HG03565 (cell line): Measurements from ENCODE around the gene CATSPER1.
"Not testable (repeated sequence)": the region's sequence is repeated elsewhere in the genome, so short reads cannot be mapped to it uniquely, and the experiment has no call there.

ENCODE experiments used
- ATAC-seq: cut with Tn5 transposase; IDR thresholded peaks from one replicate; pipeline ENCODE4 v1.9.1; 2021; ENCODE audit warnings: mild to moderate bottlenecking, moderate library complexity; ENCODE audit not compliant: unreplicated experiment

The CATSPER1 gene

DNA sequence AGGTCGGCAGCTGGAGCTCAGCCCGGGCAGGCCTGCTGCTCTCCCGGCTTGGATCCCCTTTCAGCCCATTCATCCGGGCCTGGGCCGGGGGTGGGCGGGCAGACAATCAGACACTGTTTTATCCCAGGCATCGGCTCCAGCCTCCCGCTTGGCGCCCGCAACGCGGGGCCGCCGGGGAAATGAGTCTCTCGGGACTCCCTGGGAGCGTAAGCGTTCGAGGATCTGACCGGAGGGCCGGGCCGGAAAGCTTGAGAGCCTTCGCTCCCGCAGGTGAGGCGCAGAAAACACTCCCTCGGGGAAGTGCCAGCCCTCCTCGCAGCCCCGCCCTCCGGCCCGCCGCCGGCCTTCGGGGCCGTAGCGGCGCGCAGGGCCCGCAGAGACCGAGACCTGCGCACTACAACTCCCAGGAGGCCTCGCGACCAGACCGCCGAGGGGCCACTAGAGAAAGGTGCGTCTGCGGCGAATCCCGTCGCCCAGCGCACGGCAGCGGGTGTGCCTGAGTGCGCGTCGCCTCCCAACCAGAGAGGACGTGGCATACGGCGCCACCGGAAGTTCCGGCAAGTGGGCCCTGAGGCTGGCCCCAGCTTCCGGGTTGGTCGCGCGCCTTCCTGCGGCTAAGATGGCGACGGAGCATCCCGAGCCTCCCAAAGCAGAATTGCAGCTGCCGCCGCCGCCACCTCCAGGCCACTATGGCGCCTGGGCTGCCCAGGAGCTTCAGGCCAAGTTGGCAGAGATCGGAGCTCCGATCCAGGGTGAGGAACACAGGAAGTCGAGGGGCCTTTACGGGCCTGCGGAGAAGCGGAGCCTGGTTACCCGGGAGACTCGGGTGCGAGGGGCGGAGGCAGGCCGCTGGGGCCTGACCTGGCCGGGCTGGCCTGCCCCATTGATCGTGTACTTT, 25.7 kb upstream of the CATSPER1 start, which contains the start of gene SF3B2:
Gene SF3B2 (plus strand): TSS at position 599 of the 898 bp plus-strand sequence. CDS start 21 bp downstream, at position 620.
- peak; percentile 92 for ATAC-seq

DNA sequence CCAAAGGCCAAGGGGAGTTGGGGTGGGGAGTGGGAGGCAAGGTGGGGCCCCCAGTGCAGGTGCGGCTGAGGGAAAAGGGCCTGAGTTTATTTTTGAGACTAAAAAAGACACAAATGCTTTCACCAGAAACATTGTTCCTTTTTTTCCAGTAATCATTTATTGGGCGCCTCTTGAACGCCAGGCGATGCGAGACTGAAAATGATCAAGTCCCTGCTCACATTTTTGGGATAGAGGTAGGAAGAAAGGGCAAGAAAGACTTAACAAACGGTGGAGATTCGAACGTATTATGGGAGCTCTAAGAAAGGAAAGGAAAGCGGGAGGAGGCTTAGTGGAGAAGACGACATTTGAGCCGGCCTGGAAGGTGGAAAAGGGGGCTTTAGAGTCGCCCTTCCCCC, 25.1 kb upstream of the CATSPER1 start:
- no peak for ATAC-seq

DNA sequence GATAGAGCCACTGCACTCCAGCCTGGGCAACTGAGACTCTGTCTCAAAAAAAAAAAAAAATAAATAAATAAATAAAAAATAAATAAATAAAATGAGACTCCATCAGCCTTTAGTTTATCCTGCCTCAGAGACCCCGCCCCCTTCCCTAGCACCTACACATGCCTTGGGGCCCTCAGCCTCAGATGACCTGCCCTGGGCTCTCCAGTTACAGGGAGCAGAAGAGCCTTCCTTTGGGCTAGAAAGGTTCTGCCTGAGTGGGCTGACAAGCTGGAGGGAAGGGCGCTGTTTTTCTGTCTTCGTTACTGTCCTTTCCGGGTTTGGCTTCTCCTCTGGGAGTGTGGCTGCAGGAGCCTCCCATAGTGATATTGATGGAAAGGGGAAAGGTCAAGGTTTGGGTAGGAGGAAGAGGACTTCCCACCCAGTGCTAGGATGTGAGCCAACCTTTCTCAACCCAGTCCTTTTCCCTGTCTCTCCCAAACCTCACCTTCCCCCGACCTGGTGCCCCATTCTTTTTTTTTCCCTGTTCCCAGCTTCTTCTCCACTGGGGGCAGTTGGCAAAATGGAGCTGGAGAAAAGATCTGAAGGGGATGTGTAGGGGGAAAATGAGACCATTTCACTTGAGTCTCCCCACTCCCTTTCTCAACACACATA, 24.4 kb upstream of the CATSPER1 start:
- ATAC-seq = no peak

DNA sequence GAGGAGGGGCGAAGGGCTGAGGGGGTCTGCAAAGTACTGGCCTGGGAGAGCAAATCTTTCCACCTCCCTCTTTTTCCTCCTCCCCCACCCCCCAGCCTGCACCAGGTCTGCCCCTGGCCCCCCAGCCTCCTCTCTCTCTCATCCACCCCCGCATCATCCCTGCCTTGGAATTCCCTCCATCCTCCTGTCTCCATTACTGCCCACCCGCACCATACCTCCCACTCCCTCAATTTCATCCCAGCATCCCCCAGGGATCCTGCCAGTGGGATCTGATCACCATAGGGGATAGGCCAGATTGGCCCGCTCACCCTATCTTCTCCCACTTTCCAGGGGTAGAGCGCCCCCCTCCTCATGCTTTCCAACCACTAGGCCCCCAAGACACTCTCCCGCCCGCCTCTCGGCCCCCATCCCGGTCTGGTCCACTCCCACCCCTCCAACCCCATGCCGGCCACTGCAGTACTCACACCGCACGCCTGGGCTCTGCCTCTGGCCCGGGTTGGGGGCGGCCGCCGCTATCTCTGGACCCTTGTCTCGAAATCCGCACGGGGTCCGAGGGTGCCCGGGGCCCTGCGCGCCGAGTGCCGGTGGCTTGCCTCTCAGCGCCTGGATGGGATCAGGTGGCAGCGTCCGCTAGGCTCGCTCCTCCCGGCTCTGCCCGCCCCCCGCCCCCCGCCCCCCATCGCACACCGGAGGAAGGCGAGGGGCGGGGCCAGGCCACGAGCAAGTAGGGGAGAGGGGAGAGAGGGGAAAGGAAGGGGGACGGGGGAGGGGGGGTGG, 22.5 kb upstream of the CATSPER1 start, which contains the start of gene GAL3ST3:
Gene GAL3ST3 (minus strand): TSS at position 615 of the 777 bp plus-strand sequence. CDS start 3,746 bp downstream, outside the sequence.
- ATAC-seq = no peak

DNA sequence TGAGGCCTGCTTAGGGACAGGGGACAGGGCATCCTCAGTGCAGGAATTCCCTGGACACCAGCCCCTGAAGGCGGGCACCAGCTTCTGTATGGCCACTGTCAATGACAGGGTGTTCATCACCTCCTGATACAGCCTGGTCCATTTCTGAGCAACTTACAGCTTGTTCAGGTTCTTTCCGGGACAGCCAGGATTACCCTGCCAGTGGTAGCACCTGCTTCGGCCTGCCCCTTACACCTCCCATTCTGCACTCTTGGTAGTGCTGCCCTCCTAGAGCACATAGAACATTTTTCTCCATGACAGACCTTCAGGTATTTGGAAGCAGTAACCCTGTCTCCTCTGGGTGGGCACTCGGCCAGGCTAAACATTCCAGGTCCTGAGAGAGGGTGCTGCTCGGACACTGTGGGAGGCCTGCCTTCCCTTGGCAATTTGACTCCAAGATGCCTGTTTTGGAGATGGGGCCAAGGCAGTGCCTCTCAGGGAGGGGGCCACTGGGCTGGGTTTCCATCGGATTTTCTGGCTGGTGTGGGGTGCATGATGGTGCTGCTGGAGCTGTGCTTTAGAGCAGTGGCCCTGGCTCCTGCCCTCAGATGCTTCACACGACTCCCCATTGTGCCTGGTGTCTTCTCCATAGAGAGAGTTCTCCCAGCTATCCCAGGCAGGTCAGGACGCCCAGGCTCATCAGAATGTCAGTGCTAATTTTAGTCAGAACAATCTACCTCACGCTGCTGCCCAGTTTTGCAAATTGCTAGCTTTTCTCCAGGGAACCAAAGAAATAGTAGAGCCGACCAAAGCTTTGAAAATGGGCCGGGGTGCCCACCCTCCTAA, 21.5 kb upstream of the CATSPER1 start:
- ATAC-seq = no peak

DNA sequence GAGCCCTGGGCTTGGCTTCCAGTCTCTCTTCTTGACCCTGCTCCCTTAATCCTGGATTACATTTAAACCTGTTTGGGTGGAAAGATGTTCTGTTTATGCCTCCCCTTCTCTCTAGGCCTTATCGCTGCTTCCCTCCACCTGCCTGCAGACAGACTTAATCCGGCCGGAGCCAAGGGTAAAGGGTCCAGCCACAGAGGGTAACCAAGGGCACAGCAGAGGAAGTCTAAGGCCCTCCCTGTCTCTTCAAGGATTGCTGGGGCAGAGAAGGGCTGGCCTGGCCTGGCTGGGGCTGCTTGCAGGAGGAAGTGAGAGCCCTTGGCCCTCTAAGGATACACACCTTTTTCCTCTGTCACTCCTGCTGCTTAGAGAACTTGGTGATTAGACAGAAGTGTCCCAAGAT, 20.6 kb upstream of the CATSPER1 start:
- no peak for ATAC-seq

DNA sequence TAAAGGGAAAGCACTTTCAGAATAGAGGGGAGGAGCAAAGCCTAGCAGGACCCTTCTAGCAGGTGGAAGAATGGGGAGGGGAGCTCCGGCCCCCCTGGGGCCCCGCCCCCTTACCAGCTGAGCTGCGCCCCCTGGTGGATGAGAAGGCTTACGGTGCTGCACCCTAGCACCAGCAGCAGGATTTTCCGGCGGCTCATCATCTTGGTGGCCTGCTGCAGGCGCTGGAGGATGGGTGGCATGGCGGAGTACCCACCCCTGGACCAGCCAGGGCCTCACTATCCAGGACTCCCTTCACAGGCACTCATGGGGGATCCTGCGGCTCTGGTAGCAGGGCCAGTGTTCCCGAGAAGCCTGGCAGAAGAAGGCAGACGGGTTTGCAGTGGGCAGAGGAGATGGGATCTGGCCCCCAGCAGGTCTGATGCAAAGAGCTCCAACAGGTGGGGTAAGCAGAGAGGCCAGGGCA, 18.9 kb upstream of the CATSPER1 start:
- no peak for ATAC-seq

DNA sequence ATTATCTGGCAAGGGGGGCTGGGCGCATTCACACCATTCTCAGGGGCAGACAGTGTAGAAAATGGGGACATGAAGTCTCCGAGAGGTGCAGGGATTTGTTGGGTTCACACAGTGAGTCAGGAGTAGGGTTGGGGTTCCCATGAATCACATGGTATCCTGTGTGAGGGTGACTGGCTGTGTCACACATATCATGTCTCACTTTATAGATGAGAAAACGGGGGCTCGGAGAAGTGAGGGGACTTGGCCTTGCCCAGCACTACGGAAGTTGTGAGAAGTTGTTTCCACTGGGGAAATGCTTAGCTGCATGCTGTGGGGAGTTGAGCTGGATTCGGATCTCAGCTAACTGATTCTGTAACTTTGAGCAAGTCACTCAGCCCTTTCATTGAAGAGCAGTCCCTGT, 18.5 kb upstream of the CATSPER1 start:
- no peak for ATAC-seq

DNA sequence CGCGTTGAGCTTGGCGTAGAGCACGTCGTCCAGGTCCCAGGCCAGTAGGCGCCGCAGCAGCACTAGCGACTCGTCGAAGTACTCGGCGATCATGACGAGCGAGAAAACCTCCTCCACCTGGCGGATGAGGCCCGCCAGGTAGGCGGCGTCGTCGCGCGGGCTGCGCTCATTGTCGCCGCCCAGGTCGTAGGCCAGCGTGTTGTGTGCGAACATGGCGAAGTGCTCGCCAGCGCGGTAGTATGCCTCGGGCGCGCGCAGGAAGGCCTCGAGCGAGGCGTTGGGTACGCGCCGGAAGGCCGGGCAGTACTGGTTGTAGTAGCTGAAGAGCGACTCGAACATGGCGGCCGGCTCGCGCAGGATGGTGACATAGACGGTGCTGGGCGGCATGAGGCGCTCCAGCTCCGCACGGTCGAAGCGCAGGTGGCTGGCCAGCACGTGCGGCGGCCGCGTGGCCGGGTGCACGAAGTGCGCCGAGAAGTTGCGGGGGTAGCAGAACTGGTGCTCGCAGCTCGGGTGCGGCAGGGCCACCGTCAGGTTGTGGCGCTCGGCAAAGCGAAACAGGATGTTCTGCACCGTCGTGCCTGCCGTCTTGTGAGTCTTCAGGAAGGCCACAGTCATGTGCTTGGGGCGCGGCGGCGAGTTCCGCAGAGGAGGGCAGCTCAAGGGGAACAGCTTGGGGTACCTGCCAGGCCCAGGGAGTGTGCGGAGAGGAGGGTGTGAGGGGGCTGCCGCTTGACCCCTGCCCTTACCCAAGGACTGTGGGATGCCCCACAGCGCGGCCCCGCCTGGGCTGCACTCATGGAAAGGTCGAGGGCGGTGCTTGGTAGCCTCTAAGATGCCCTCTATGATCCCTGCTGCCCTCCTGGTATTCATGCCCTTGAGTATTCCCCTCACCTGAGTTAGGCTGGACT, 17.0 kb upstream of the CATSPER1 start:
- no peak for ATAC-seq

DNA sequence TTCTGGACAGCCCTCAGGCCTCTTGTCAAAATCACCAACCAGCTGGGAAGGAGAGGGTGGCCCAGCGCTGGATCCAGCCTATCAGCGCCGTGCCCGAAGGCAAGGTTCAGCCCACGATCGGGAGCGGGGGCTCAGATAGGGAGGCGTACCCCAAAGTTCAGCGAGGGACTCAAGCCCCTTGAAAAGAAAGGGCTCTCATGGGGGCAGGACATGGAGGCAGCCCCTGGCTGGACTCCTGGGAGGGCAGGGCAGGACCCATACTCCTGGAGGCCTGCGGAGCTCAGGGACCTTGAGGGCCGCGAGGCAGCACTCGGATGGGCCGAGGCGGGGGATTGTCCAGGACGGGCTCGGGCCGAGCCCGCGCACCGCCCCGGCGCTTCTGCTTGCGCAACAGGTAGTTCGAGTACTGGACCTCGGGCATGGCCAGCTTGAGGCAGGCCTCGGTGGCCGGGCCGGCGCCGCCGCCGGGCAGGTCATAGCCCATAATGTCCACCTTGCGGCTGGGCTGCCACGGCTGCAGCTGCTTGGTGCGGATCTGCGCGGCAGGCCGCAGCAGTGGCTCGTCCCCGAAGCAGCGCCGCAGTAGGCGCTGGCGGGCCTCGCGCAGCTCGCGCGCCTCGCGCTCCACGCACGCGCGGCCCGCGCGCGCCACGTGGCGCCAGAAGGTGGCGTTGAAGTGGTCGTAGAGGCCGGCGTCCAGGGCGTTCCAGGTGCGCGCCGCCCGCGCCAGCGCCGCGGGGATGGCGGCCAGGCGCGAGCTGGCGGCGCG, 16.1 kb upstream of the CATSPER1 start:
- ATAC-seq = no peak

DNA sequence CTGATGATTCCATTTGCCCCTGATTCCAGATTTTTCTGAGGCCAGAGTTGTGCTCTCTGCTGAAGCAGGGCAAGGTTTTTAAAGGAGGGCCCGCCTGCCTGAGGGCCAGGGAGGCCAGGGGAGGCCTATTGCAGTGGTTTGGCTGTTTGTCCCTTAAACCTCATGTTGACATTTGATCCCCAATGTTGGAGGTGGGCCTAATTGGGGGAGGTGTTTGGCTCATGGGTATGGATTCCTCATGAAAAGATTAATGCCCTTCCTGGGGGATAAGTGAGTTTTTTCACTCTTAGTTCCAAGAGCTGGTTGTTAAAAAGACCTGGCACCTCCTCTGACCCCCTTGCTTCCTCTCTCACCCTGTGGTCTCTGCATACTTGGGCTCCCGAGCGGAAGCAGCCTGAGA, 13.5 kb upstream of the CATSPER1 start:
- ATAC-seq = no peak

DNA sequence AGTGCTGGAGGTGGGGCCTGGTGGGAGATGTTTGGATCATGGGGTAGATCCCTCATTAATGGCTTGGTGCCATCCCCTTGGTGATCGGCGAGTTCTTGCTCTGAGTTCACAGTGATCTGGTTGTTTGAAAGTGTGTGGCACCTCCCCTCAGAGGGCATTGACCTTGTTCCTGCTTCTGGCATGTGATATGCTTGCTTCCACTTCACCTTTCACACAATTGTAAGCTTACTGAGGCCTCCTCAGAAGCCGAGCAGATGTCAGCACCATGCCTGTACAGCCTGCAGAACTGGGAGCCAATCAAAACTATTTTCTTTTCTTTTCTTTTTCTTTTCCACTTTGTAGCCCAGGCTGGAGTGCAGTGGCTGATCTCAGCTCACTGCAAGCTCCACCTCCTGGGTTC, 11.0 kb upstream of the CATSPER1 start:
- no peak for ATAC-seq

DNA sequence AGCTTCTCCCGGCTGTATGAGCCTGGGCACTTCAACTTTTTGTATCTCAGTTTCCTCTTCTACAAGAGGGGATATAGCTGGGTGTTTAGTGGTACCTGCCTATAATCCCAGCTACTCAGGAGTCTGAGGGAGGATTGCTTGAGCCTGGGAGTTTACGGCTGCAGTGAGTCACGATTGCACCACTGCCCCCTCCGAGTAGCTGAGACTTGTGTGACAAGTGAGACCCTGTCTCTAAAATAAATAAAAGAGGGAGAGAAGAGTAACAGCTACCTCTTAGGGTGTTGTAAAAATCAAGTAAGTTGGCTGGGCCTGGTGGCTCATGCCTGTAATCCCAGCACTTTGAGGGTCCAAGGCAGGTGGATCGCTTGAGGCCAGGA, 10.0 kb upstream of the CATSPER1 start:
- ATAC-seq = no peak

DNA sequence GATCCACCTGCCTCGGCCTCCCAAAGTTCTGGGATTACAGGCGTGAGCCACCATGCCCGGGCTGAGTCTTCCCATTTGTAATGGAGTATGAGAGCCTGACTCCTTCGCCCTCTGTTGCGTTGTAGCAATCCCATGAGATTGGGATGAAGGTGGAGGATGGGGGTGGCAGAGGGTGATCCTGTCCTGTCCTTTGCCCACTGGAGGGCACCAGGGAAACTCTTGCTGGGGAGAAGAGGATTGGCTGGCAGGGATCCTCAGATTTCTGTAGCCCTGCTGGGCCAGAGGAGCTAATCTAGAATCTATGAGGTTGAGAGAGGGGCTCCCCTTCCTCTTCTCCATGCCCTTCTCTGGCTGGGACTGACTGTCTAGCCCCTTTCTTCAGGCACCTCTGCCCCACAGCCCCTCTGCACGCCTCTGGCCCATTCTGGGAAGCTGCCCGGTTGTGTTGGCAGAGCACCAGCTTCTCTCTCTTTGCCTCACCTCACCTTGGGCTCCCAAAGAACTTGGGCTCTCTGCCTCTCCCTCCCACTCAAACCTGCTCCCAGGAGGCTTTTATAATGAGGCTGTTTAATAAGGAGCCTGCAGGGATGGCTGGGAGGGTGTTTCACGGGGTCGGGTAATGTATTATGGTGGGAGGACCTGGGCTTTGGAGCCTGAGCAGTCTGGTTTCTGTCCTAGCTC, 9.5 kb upstream of the CATSPER1 start:
- ATAC-seq = no peak

DNA sequence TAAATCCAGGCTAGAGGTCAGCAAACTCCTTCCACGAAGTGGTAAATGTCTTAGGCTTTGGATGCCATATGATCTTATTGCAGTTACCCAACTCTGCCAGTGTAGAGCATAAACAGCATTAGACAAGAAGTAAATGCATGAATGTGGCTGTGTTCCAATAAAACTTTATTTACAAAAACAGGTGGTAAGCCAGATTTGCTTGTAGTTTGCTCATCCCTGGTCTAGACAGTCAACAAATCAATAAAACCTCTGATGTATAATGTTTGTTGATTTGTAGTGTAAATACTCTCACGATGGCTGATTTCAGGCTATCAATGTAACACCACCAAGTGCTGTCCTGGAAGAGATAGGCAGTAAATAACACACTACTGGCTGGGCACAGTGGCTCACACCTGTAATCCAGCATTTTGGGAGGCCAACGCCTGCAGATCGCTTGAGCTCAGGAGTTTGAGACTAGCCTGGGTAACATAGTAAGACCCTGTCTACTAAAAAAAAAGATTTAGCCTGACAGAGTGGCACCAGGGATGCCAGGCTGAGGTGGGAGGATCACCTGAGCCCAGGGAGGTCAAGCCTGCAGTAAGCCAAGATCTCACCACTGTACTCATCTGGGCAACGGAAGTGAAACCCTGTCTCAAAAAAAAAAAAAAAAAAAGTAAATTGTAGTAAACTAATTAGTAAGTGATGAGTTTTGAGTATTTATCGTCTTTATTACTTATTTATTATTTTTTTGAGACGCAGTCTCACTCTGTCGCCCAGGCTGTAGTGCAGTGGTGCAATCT, 6.9 kb upstream of the CATSPER1 start:
- ATAC-seq = no peak

DNA sequence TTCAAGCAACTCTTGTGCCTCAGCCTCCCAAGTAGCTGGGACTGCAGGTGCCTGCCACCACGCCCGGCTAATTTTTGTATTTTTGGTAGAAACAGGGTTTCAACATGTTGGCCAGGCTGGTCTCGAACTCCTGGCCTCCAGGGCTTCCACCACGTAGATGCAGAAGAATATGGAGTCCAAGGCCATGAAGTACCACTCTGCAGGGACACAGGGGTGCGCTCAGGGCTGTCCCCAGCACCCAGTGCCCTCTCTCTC, 3.2 kb downstream of the CATSPER1 start:
- not testable (repeated sequence) for ATAC-seq

DNA sequence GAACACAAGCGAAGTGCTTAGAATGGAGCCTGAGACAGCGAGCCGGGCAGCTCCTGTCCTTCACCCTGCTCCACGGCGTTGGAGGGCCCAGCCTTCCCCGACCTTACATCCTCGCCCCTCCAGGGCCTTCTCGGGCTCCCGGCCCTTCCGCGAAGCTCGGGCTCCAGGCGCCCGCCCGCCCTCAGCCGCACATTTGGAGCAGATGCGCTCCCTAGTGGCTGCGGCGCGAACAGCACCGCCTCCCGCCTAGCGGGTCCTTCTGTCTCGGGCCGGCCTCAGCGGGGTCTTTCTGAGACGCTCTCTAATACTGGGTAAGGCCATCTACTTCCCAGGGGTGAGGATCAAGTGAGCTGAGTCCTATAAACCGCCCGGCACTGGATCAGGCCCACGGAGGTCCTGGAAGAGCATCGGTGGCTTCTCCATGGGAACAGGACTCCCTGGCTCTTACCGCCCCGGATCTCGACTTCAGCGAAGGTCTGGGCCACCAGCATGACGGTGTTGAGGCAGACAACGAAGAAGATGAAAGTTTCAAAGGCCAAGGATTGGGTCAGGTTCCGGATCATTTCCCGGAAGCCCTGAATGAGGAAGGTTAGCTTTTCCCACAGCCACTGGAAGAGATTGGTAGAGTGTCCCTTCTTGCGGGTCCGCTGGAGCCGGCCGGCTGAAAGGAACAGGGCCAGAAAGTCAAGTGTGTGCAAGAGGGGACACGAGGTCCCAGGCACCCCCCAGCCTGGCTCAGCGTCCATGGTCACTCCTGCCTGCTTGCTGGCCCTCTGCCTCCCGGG, 3.7 kb downstream of the CATSPER1 start:
- no peak for ATAC-seq
